ENCODE results near the gene ANKH. TPM values are rescaled to one million over a fixed set of nuclear protein-coding genes. Genes with fewer than 3 reads are reported as not detected.
A peak's percentile ranks its signal among the peaks of the same experiment; 100 is the strongest.

ANKH gene
- total and polyA plus RNA-seq, 3 experiments from 2014 or later = 47.0 to 80.5 (median 80.0) TPM

GRCh38 chr5:14723701-14724132 lies 147.9 kb downstream of the ANKH start:
- CTCF ChIA-PET = interaction anchor here (0.8 to 3.8 kb wide), 4 partner anchors 9 to 280 kb away, joined by 3 to 18 read pairs (median 4); no protein-coding TSS in a partner anchor
- no peak for DNase-seq

GRCh38 chr5:14722923-14723322 lies 148.7 kb downstream of the ANKH start:
- ChIA-PET POLR2A (no interaction called here), CTCF (interaction anchor here (1.3 to 3.8 kb wide), 3 partner anchors 11 to 280 kb away, joined by 4 to 18 read pairs (median 4); no protein-coding TSS in a partner anchor)
- Mint-ChIP-seq H3K27ac (peak overlapping the region in 1 of 8 donors; percentile 57), H3K4me3 (no peak overlapping the region), H3K36me3 (peaks cover 6 to 57% (median 8%) of the 10 kb centered on the region in 3 donors), H3K9me3 (no peaks in the 10 kb centered on the region), H3K4me1 (peaks cover 19 to 45% (median 29%) of the 10 kb centered on the region in 3 donors), H3K27me3 (no peaks in the 10 kb centered on the region)
- H3K9me3 ChIP-seq (ENCODE audit: low read length) = no peaks in the 10 kb centered on the region
- no peak overlapping the region for H3K4me3 ChIP-seq (ENCODE audit: low read length)
- no peaks in the 10 kb centered on the region for H3K27me3 ChIP-seq (ENCODE audit: insufficient read depth, low read length, poor library complexity, severe bottlenecking)
- H3K27ac ChIP-seq (ENCODE audit: low read depth, low read length) = no peak overlapping the region
- H3K4me1 ChIP-seq (ENCODE audit: insufficient read depth, low read length) = peaks cover 14% of the 10 kb centered on the region
- H3K36me3 ChIP-seq (ENCODE audit: insufficient read depth, low read length) = peaks cover 6% of the 10 kb centered on the region
- DNase-seq = no peak

More at GRCh38 chr5:14723701-14724132, 147.9 kb downstream of the ANKH start:
- H3K27me3 Mint-ChIP-seq = no peaks in the 10 kb centered on the region
- H3K27me3 ChIP-seq (ENCODE audit: insufficient read depth, low read length, poor library complexity, severe bottlenecking) = no peaks in the 10 kb centered on the region
- H3K36me3 Mint-ChIP-seq = peaks cover 6 to 55% (median 8%) of the 10 kb centered on the region in 3 donors
- peaks cover 16 to 45% (median 29%) of the 10 kb centered on the region in 3 donors for H3K4me1 Mint-ChIP-seq
- peak overlapping the region in 1 of 8 donors; percentile 83 for H3K27ac Mint-ChIP-seq
- peaks cover 6% of the 10 kb centered on the region for H3K36me3 ChIP-seq (ENCODE audit: insufficient read depth, low read length)
- H3K27ac ChIP-seq (ENCODE audit: low read depth, low read length) = no peak overlapping the region
- H3K4me3 Mint-ChIP-seq = no peak overlapping the region
- peaks cover 14% of the 10 kb centered on the region for H3K4me1 ChIP-seq (ENCODE audit: insufficient read depth, low read length)
- no peaks in the 10 kb centered on the region for H3K9me3 Mint-ChIP-seq
- POLR2A ChIA-PET = no interaction called here
- no peak overlapping the region for H3K4me3 ChIP-seq (ENCODE audit: low read length)
- H3K9me3 ChIP-seq (ENCODE audit: low read length) = no peaks in the 10 kb centered on the region

- H3K4me3 Mint-ChIP-seq = no peak overlapping the region
- POLR2A ChIA-PET = no interaction called here
- DNase-seq = no peak
- Histone ChIP-seq H3K27ac (ENCODE audit: low read depth, low read length) (no peak overlapping the region), H3K4me1 (ENCODE audit: insufficient read depth, low read length) (peaks cover 14% of the 10 kb centered on the region), H3K27me3 (ENCODE audit: insufficient read depth, low read length, poor library complexity, severe bottlenecking) (no peaks in the 10 kb centered on the region), H3K9me3 (ENCODE audit: low read length) (no peaks in the 10 kb centered on the region), H3K36me3 (ENCODE audit: insufficient read depth, low read length) (peaks cover 6% of the 10 kb centered on the region), H3K4me3 (ENCODE audit: low read length) (no peak overlapping the region)
- peak overlapping the region in 5 of 8 donors; percentile 2 to 72 (median 26) for H3K27ac Mint-ChIP-seq
- no peaks in the 10 kb centered on the region for H3K27me3 Mint-ChIP-seq
- no peaks in the 10 kb centered on the region for H3K9me3 Mint-ChIP-seq
- peaks cover 6 to 60% (median 10%) of the 10 kb centered on the region in 3 donors for H3K36me3 Mint-ChIP-seq
- CTCF ChIA-PET = interaction anchor here (0.7 to 3.8 kb wide), 6 partner anchors 11 to 281 kb away, joined by 3 to 18 read pairs (median 5); no protein-coding TSS in a partner anchor
- peaks cover 16 to 42% (median 24%) of the 10 kb centered on the region in 3 donors for H3K4me1 Mint-ChIP-seq
Measured at GRCh38 chr5:14721990-14722656, 149.5 kb downstream of the ANKH start.

- DNase-seq = no peak
- no peaks in the 10 kb centered on the region for H3K9me3 Mint-ChIP-seq
- no peaks in the 10 kb centered on the region for H3K27me3 ChIP-seq (ENCODE audit: insufficient read depth, low read length, poor library complexity, severe bottlenecking)
- peaks cover 0 to 61% (median 7%) of the 10 kb centered on the region in 3 donors for H3K36me3 Mint-ChIP-seq
- H3K27ac ChIP-seq (ENCODE audit: low read depth, low read length) = no peak overlapping the region
- peaks cover 14% of the 10 kb centered on the region for H3K4me1 ChIP-seq (ENCODE audit: insufficient read depth, low read length)
- H3K4me3 Mint-ChIP-seq = no peak overlapping the region
- POLR2A ChIA-PET = no interaction called here
- no peaks in the 10 kb centered on the region for H3K9me3 ChIP-seq (ENCODE audit: low read length)
- CTCF ChIA-PET = interaction anchor here (1.0 to 2.9 kb wide), 6 partner anchors 11 to 283 kb away, joined by 3 to 14 read pairs (median 4); no protein-coding TSS in a partner anchor
- H3K36me3 ChIP-seq (ENCODE audit: insufficient read depth, low read length) = peaks cover 4% of the 10 kb centered on the region
- H3K27ac Mint-ChIP-seq = peak overlapping the region in 7 of 8 donors; percentile 3 to 55 (median 33)
- no peak overlapping the region for H3K4me3 ChIP-seq (ENCODE audit: low read length)
- peaks cover 17 to 36% (median 24%) of the 10 kb centered on the region in 3 donors for H3K4me1 Mint-ChIP-seq
- H3K27me3 Mint-ChIP-seq = no peaks in the 10 kb centered on the region
Measured at GRCh38 chr5:14720236-14720923, 151.2 kb downstream of the ANKH start.

- ChIA-PET POLR2A (interaction anchor here (0.7 kb wide), 1 partner anchor 47 kb away, joined by 4 read pairs; no protein-coding TSS in a partner anchor), CTCF (interaction anchor here (0.8 to 1.0 kb wide), 2 partner anchors 8 to 70 kb away, joined by 3 read pairs; no protein-coding TSS in a partner anchor)
- H3K36me3 Mint-ChIP-seq = peaks cover 0 to 63% (median 7%) of the 10 kb centered on the region in 3 donors
- no peaks in the 10 kb centered on the region for H3K27me3 Mint-ChIP-seq
- Histone ChIP-seq H3K27ac (ENCODE audit: low read depth, low read length) (no peak overlapping the region), H3K9me3 (ENCODE audit: low read length) (no peaks in the 10 kb centered on the region), H3K4me3 (ENCODE audit: low read length) (no peak overlapping the region), H3K36me3 (ENCODE audit: insufficient read depth, low read length) (peaks cover 16% of the 10 kb centered on the region), H3K27me3 (ENCODE audit: insufficient read depth, low read length, poor library complexity, severe bottlenecking) (no peaks in the 10 kb centered on the region), H3K4me1 (ENCODE audit: insufficient read depth, low read length) (peaks cover 14% of the 10 kb centered on the region)
- peaks cover 17 to 36% (median 24%) of the 10 kb centered on the region in 3 donors for H3K4me1 Mint-ChIP-seq
- no peak for DNase-seq
- no peak overlapping the region for H3K4me3 Mint-ChIP-seq
- no peaks in the 10 kb centered on the region for H3K9me3 Mint-ChIP-seq
- peak overlapping the region in 5 of 8 donors; percentile 74 to 91 (median 85) for H3K27ac Mint-ChIP-seq
Measured at GRCh38 chr5:14718778-14719177, 152.8 kb downstream of the ANKH start.

GRCh38 chr5:14716755-14717752 lies 154.5 kb downstream of the ANKH start:
- no peak overlapping the region for H3K4me3 ChIP-seq (ENCODE audit: low read length)
- Mint-ChIP-seq H3K27me3 (no peaks in the 10 kb centered on the region), H3K36me3 (peaks cover 1 to 71% (median 13%) of the 10 kb centered on the region in 3 donors), H3K4me3 (no peak overlapping the region), H3K9me3 (no peaks in the 10 kb centered on the region), H3K4me1 (peaks cover 18 to 29% (median 25%) of the 10 kb centered on the region in 3 donors), H3K27ac (peak overlapping the region; percentile 15 to 84 (median 70))
- H3K36me3 ChIP-seq (ENCODE audit: insufficient read depth, low read length) = peaks cover 22% of the 10 kb centered on the region
- POLR2A ChIA-PET = interaction anchor here (0.9 kb wide), 1 partner anchor 10 kb away, joined by 4 read pairs; no protein-coding TSS in a partner anchor
- no peaks in the 10 kb centered on the region for H3K9me3 ChIP-seq (ENCODE audit: low read length)
- DNase-seq = no peak
- H3K27ac ChIP-seq (ENCODE audit: low read depth, low read length) = no peak overlapping the region
- H3K4me1 ChIP-seq (ENCODE audit: insufficient read depth, low read length) = peaks cover 14% of the 10 kb centered on the region
- no peaks in the 10 kb centered on the region for H3K27me3 ChIP-seq (ENCODE audit: insufficient read depth, low read length, poor library complexity, severe bottlenecking)
- CTCF ChIA-PET = interaction anchor here (1.3 kb wide), 1 partner anchor 10 kb away, joined by 7 read pairs; no protein-coding TSS in a partner anchor

GRCh38 chr5:14715481-14715880 lies 156.1 kb downstream of the ANKH start:
- Histone ChIP-seq H3K4me3 (ENCODE audit: low read length) (no peak overlapping the region), H3K27ac (ENCODE audit: low read depth, low read length) (no peak overlapping the region), H3K4me1 (ENCODE audit: insufficient read depth, low read length) (peaks cover 4% of the 10 kb centered on the region), H3K9me3 (ENCODE audit: low read length) (no peaks in the 10 kb centered on the region), H3K27me3 (ENCODE audit: insufficient read depth, low read length, poor library complexity, severe bottlenecking) (no peaks in the 10 kb centered on the region), H3K36me3 (ENCODE audit: insufficient read depth, low read length) (peaks cover 34% of the 10 kb centered on the region)
- ChIA-PET POLR2A (no interaction called here), CTCF (interaction anchor here (1.2 kb wide), 2 partner anchors 11 to 12 kb away, joined by 3 to 4 read pairs; no protein-coding TSS in a partner anchor)
- no peak for DNase-seq
- no peak overlapping the region for H3K4me3 Mint-ChIP-seq
- no peaks in the 10 kb centered on the region for H3K27me3 Mint-ChIP-seq
- H3K9me3 Mint-ChIP-seq = no peaks in the 10 kb centered on the region
- peak overlapping the region in 5 of 8 donors; percentile 14 to 85 (median 66) for H3K27ac Mint-ChIP-seq
- H3K36me3 Mint-ChIP-seq = peaks cover 3 to 78% (median 19%) of the 10 kb centered on the region in 3 donors
- H3K4me1 Mint-ChIP-seq = peaks cover 20 to 27% (median 23%) of the 10 kb centered on the region in 3 donors

Data from CD8-positive, alpha-beta memory T cell (primary cell).